Epithelial cell of esophagus (primary cell): ENCODE measurements around the gene MMEL1.

Experiments used
- DNase-seq: peaks from one replicate; pipeline ENCODE4 v3.0.0; 2010; ENCODE audit warnings: low read depth
- H3K4me3 ChIP-seq: 2 replicates; pipeline ENCODE4 v1.5.1; 2011; ENCODE audit warnings: mild to moderate bottlenecking, low read length, control low read depth
- CTCF ChIP-seq: IDR thresholded peaks from 2 replicates; pipeline ENCODE4 v1.5.1; 2011; ENCODE audit warnings: low read depth, mild to moderate bottlenecking, low read length, control low read depth, inconsistent platforms; ENCODE audit not compliant: insufficient read depth; ENCODE audit errors: missing control alignments

The MMEL1 gene

GRCh38 chr1:2591581-2592261 lies 41.1 kb downstream of the MMEL1 start:
- TF ChIP-seq CTCF = no peak
- DNase-seq = no peak
- no peak overlapping the region for H3K4me3 ChIP-seq

GRCh38 chr1:2591233-2591580 lies 41.6 kb downstream of the MMEL1 start:
- TF ChIP-seq CTCF = no peak
- H3K4me3 ChIP-seq = no peak overlapping the region

GRCh38 chr1:2590233-2591141 lies 42.3 kb downstream of the MMEL1 start:
- H3K4me3 ChIP-seq = no peak overlapping the region
- no peak for DNase-seq
- TF ChIP-seq CTCF = no peak

More at GRCh38 chr1:2591233-2591580, 41.6 kb downstream of the MMEL1 start:
- no peak for DNase-seq

GRCh38 chr1:2589431-2590232 lies 43.2 kb downstream of the MMEL1 start:
- no peak overlapping the region for H3K4me3 ChIP-seq
- DNase-seq = no peak
- TF ChIP-seq CTCF = no peak

GRCh38 chr1:2588661-2589430 lies 44.0 kb downstream of the MMEL1 start:
- TF ChIP-seq CTCF = no peak
- no peak overlapping the region for H3K4me3 ChIP-seq
- no peak for DNase-seq

- no peak overlapping the region for H3K4me3 ChIP-seq
- no peak for TF ChIP-seq CTCF
- no peak for DNase-seq
Measured at GRCh38 chr1:2587860-2588571, 44.8 kb downstream of the MMEL1 start.
